Activated CD4-positive, alpha-beta T cell treated with anti-CD3 and anti-CD28 coated beads for 48 hours (primary cell): ENCODE results near the gene SPTLC2.
"Not testable (repeated sequence)": the region's sequence is repeated elsewhere in the genome, so short reads cannot be mapped to it uniquely, and the experiment has no call there.

Experiments used
- DNase-seq: peaks from one replicate; pipeline ENCODE4 v3.0.0-alpha.2; 2020

SPTLC2 gene

GRCh38 chr14:77616454-77617229 lies at the start of gene SPTLC2:
Gene SPTLC2 (minus strand): TSS chr14:77616637. CDS start chr14:77616579, 58 bp downstream.
- DNase-seq, result peak; percentile 98

- DNase-seq, result no peak
Observed at GRCh38 chr14:77663293-77663692, 46.9 kb upstream of the SPTLC2 start.

- DNase-seq, result not testable (repeated sequence)
Observed at GRCh38 chr14:77661562-77661961, 45.1 kb upstream of the SPTLC2 start.

GRCh38 chr14:77660754-77661153 lies 44.3 kb upstream of the SPTLC2 start:
- no peak for DNase-seq

- no peak for DNase-seq
Observed at GRCh38 chr14:77659831-77660230, 43.4 kb upstream of the SPTLC2 start.

GRCh38 chr14:77657280-77657679 lies 40.8 kb upstream of the SPTLC2 start:
- DNase-seq, result no peak

- no peak for DNase-seq
Observed at GRCh38 chr14:77654001-77654441, 37.6 kb upstream of the SPTLC2 start.

GRCh38 chr14:77649326-77649725 lies 32.9 kb upstream of the SPTLC2 start:
- DNase-seq, result no peak

- DNase-seq, result no peak
Observed at GRCh38 chr14:77648520-77649200, 32.2 kb upstream of the SPTLC2 start.

- no peak for DNase-seq
Observed at GRCh38 chr14:77647853-77648252, 31.4 kb upstream of the SPTLC2 start.

- no peak for DNase-seq
Observed at GRCh38 chr14:77646907-77647306, 30.5 kb upstream of the SPTLC2 start.

- DNase-seq, result no peak
Observed at GRCh38 chr14:77645520-77646230, 29.2 kb upstream of the SPTLC2 start.

GRCh38 chr14:77642407-77642806 lies 26.0 kb upstream of the SPTLC2 start:
- no peak for DNase-seq

- DNase-seq, result peak; percentile 81
Observed at GRCh38 chr14:77641534-77642341, 25.3 kb upstream of the SPTLC2 start.

GRCh38 chr14:77640756-77641533 lies 24.5 kb upstream of the SPTLC2 start:
- no peak for DNase-seq

- no peak for DNase-seq
Observed at GRCh38 chr14:77638771-77639171, 22.3 kb upstream of the SPTLC2 start.

- not testable (repeated sequence) for DNase-seq
Observed at GRCh38 chr14:77635869-77636268, 19.4 kb upstream of the SPTLC2 start.

- DNase-seq, result not testable (repeated sequence)
Observed at GRCh38 chr14:77635466-77635865, 19.0 kb upstream of the SPTLC2 start.

- DNase-seq, result no peak
Observed at GRCh38 chr14:77630111-77630510, 13.7 kb upstream of the SPTLC2 start.

- no peak for DNase-seq
Observed at GRCh38 chr14:77625360-77625759, 8.9 kb upstream of the SPTLC2 start.

GRCh38 chr14:77623201-77623600 lies 6.8 kb upstream of the SPTLC2 start:
- no peak for DNase-seq
